GF-D8 (cell line): Measurements from ENCODE around the gene PLEKHM3.
"Not testable (repeated sequence)": the region's sequence is repeated elsewhere in the genome, so short reads cannot be mapped to it uniquely, and the experiment has no call there.

ENCODE experiments used
- DNase-seq: peaks from one replicate; lab custom pipeline; 2025; lab: John Stamatoyannopoulos, UW

PLEKHM3 gene

GRCh38 chr2:208036357-208036756 is 11.0 kb upstream of the PLEKHM3 start:
- no peak for DNase-seq

- DNase-seq = no peak
Measured at GRCh38 chr2:208034503-208035140, 9.3 kb upstream of the PLEKHM3 start.

GRCh38 chr2:208033701-208034502 is 8.6 kb upstream of the PLEKHM3 start:
- peak; percentile 11 for DNase-seq

- DNase-seq = no peak
Measured at GRCh38 chr2:208031608-208032019, 6.3 kb upstream of the PLEKHM3 start.

GRCh38 chr2:208025814-208026184 is 472 bp upstream of the PLEKHM3 start:
- no peak for DNase-seq

GRCh38 chr2:208024091-208024490 is 1.2 kb downstream of the PLEKHM3 start:
- no peak for DNase-seq

- DNase-seq = no peak
Measured at GRCh38 chr2:208020253-208020652, 5.1 kb downstream of the PLEKHM3 start.

GRCh38 chr2:208018124-208018712 is 7.1 kb downstream of the PLEKHM3 start:
- not testable (repeated sequence) for DNase-seq

- no peak for DNase-seq
Measured at GRCh38 chr2:208017721-208018120, 7.6 kb downstream of the PLEKHM3 start.

GRCh38 chr2:208015475-208015874 is 9.9 kb downstream of the PLEKHM3 start:
- DNase-seq = no peak

- DNase-seq = no peak
Measured at GRCh38 chr2:208013285-208014178, 11.8 kb downstream of the PLEKHM3 start.

GRCh38 chr2:208012449-208012848 is 12.9 kb downstream of the PLEKHM3 start:
- peak; percentile 41 for DNase-seq

GRCh38 chr2:208010506-208010905 is 14.8 kb downstream of the PLEKHM3 start:
- no peak for DNase-seq

- no peak for DNase-seq
Measured at GRCh38 chr2:208006833-208007232, 18.5 kb downstream of the PLEKHM3 start.

- DNase-seq = no peak
Measured at GRCh38 chr2:208006337-208006736, 19.0 kb downstream of the PLEKHM3 start.

- no peak for DNase-seq
Measured at GRCh38 chr2:208001924-208002323, 23.4 kb downstream of the PLEKHM3 start.

GRCh38 chr2:208000701-208001395 is 24.5 kb downstream of the PLEKHM3 start:
- DNase-seq = no peak

- no peak for DNase-seq
Measured at GRCh38 chr2:207996848-207997247, 28.5 kb downstream of the PLEKHM3 start.

- DNase-seq = no peak
Measured at GRCh38 chr2:207995887-207996286, 29.4 kb downstream of the PLEKHM3 start.

GRCh38 chr2:207993151-207993763 is 32.1 kb downstream of the PLEKHM3 start:
- DNase-seq = no peak

GRCh38 chr2:207991944-207992343 is 33.4 kb downstream of the PLEKHM3 start:
- no peak for DNase-seq
